Liver (tissue), 9 donors: ENCODE measurements around the gene C17orf78. TPM values are rescaled to one million over a fixed set of nuclear protein-coding genes. Genes with fewer than 3 reads are reported as not detected.

ENCODE experiments used
- DNase-seq: peaks from one replicate; pipeline ENCODE4 v3.0.0-alpha.2; 2017; ENCODE audit warnings: low spot score
- H3K27ac ChIP-seq, 2 donors: one replicate each; pipeline ENCODE4 v1.7.0; 2013; ENCODE audit warnings: inconsistent platforms in 2 of 2, low read length in 2 of 2, control low read depth in 1 of 2, low read depth in 1 of 2, mild to moderate bottlenecking in 1 of 2
- H3K27me3 ChIP-seq, 4 donors: one replicate each; pipeline versions ENCODE4 v1.6.1 to v1.7.0; 2013; ENCODE audit warnings: low read length in 3 of 4, inconsistent platforms in 1 of 4, mild to moderate bottlenecking in 1 of 4, moderate library complexity in 1 of 4; ENCODE audit not compliant: control insufficient read depth in 4 of 4, insufficient read depth in 4 of 4
- H3K36me3 ChIP-seq, 4 donors: one replicate each; pipeline versions ENCODE4 v1.6.1 to v1.7.0; 2013; ENCODE audit warnings: low read length in 3 of 4, mild to moderate bottlenecking in 3 of 4, low read depth in 1 of 4, moderate library complexity in 1 of 4; ENCODE audit not compliant: control insufficient read depth in 4 of 4, insufficient read depth in 3 of 4
- H3K4me1 ChIP-seq, 4 donors: one replicate each; pipeline versions ENCODE4 v1.6.1 to v1.7.0; 2013; ENCODE audit warnings: low read length in 3 of 4, mild to moderate bottlenecking in 3 of 4, moderate library complexity in 1 of 4; ENCODE audit not compliant: control insufficient read depth in 4 of 4, insufficient read depth in 4 of 4
- H3K4me3 ChIP-seq, 3 donors: one replicate each; pipeline versions ENCODE4 v1.6.1 to v1.7.0; 2013; ENCODE audit warnings: low read length in 3 of 3, control low read depth in 1 of 3, low read depth in 1 of 3, mild to moderate bottlenecking in 1 of 3
- H3K9ac ChIP-seq, 2 donors: one replicate each; pipeline ENCODE4 v1.7.0; 2013; ENCODE audit warnings: low read length in 2 of 2, mild to moderate bottlenecking in 2 of 2, moderate library complexity in 2 of 2, control low read depth in 1 of 2, low read depth in 1 of 2
- H3K9me3 ChIP-seq, 4 donors: one replicate each; pipeline versions ENCODE4 v1.6.1 to v1.7.0; 2013; ENCODE audit warnings: low read length in 3 of 4; ENCODE audit not compliant: control insufficient read depth in 4 of 4
- CTCF ChIP-seq: fragments of 150-350 bp; IDR thresholded peaks from 2 replicates; pipeline ENCODE4 v1.5.1; 2017; ENCODE audit warnings: improper control_type of control experiment, low read depth, low read length; ENCODE audit not compliant: missing input control
- FOXA1 ChIP-seq: IDR thresholded peaks from 2 replicates; pipeline ENCODE4 v1.6.1; 2016; ENCODE audit warnings: antibody characterized with exemption
- FOXA2 ChIP-seq: IDR thresholded peaks from 2 replicates; pipeline ENCODE4 v1.6.1; 2016; ENCODE audit warnings: antibody characterized with exemption
- GABPA ChIP-seq, 2 donors: IDR thresholded peaks in 1 of 2; conservative IDR thresholded peaks in 1 of 2; 2 replicates each; pipeline ENCODE4 v1.6.1; 2016; ENCODE audit warnings: antibody characterized with exemption in 2 of 2, mild to moderate bottlenecking in 1 of 2, moderate library complexity in 1 of 2
- HNF4A ChIP-seq, 2 donors: conservative IDR thresholded peaks; 2 replicates each; pipeline ENCODE4 v1.6.1; 2016; ENCODE audit warnings: antibody characterized with exemption in 2 of 2, mild to moderate bottlenecking in 2 of 2
- HNF4G ChIP-seq: IDR thresholded peaks from 2 replicates; pipeline ENCODE4 v1.6.1; 2016; ENCODE audit warnings: antibody characterized with exemption
- JUND ChIP-seq, 2 donors: IDR thresholded peaks; 2 replicates each; pipeline ENCODE4 v1.6.1; 2016; ENCODE audit warnings: antibody characterized with exemption in 2 of 2
- MAX ChIP-seq: IDR thresholded peaks from 2 replicates; pipeline ENCODE4 v1.6.1; 2016; ENCODE audit warnings: antibody characterized with exemption
- NR2F2 ChIP-seq: IDR thresholded peaks from 2 replicates; pipeline ENCODE4 v1.6.1; 2016; ENCODE audit warnings: antibody characterized with exemption
- RAD21 ChIP-seq, 2 donors: IDR thresholded peaks; 2 replicates each; pipeline ENCODE4 v1.6.1; 2016; ENCODE audit warnings: antibody characterized with exemption in 2 of 2, mild to moderate bottlenecking in 2 of 2
- REST ChIP-seq: IDR thresholded peaks from 2 replicates; pipeline ENCODE4 v1.6.1; 2016; ENCODE audit warnings: antibody characterized with exemption, mild to moderate bottlenecking
- RXRA ChIP-seq, 2 donors: IDR thresholded peaks; 2 replicates each; pipeline ENCODE4 v1.6.1; 2017 to 2018; ENCODE audit warnings: antibody characterized with exemption in 2 of 2, mild to moderate bottlenecking in 1 of 2
- TAF1 ChIP-seq: conservative IDR thresholded peaks from 2 replicates; pipeline ENCODE4 v1.6.1; 2016; ENCODE audit warnings: antibody characterized with exemption, mild to moderate bottlenecking
- YY1 ChIP-seq: IDR thresholded peaks from 2 replicates; pipeline ENCODE4 v1.6.1; 2016; ENCODE audit warnings: antibody characterized with exemption, mild to moderate bottlenecking
- ZBTB33 ChIP-seq: IDR thresholded peaks from 2 replicates; pipeline ENCODE4 v1.6.1; 2016; ENCODE audit warnings: antibody characterized with exemption
- WGBS: extraction: QIAGEN DNeasy Blood & Tissue Kit; methylation state at CpG from one replicate; pipeline ENCODE4 v1.1.7; 2013; 5-methylcytosine and 5-hydroxymethylcytosine counted together
- polyA plus RNA-seq, 2 donors: library from polyadenylated mRNA; stranded (reverse) in 1 of 2; unstranded in 1 of 2; fragments of 200-250 nt in 1 of 2; fragments of >200 nt in 1 of 2; fragmentation: Nextera tagmentation in 1 of 2; extraction: Ambion mirVana in 1 of 2; gene quantifications; one replicate each; pipeline versions ENCODE4 v1.2.1 to v1.2.3, GENCODE V29; 2013 to 2015
- total RNA-seq, 2 donors: library from RNA; depleted of rRNA; stranded (reverse); fragments of >200 nt; gene quantifications; one replicate each; pipeline ENCODE4 v1.2.3, GENCODE V29; 2014
- donor health status: healthy.
- donor health status: healthy.
- donor health status: healthy.
- donor health status: healthy.
- donor health status: healthy.

The C17orf78 gene
- total and polyA plus RNA-seq, 4 donors: not detected

- no peak overlapping the region for H3K4me3 ChIP-seq
- no peaks in the 10 kb centered on the region for H3K27me3 ChIP-seq
- H3K4me1 ChIP-seq: no peaks in the 10 kb centered on the region
- no peaks in the 10 kb centered on the region for H3K9me3 ChIP-seq
- no peak for TF ChIP-seq RAD21 (IDR thresholded peaks at IDR 0.05)
- no peak for TF ChIP-seq CTCF
- TF ChIP-seq JUND (IDR thresholded peaks at IDR 0.05): no peak
- no peak for TF ChIP-seq TAF1
- TF ChIP-seq GABPA (IDR thresholded peaks at IDR 0.05 in 1 of 2, conservative IDR thresholded peaks at IDR 0.05 in 1 of 2): no peak
- TF ChIP-seq RXRA (IDR thresholded peaks at IDR 0.05): no peak
- TF ChIP-seq HNF4G: no peak
- no peak for TF ChIP-seq FOXA1
- no peak for TF ChIP-seq REST
- TF ChIP-seq NR2F2: no peak
- TF ChIP-seq YY1: no peak
- TF ChIP-seq ZBTB33: no peak
- TF ChIP-seq MAX: no peak
- DNase-seq: no peak
- H3K9ac ChIP-seq: no peak overlapping the region
- peaks cover 0 to 12% (median 4%) of the 10 kb centered on the region in 4 donors for H3K36me3 ChIP-seq
- 80% methylated on average over 3 of the region's 3 CpGs for WGBS
- H3K27ac ChIP-seq: no peak overlapping the region
These were observed 36.5 kb upstream of the C17orf78 start for GRCh38 chr17:37339321-37339720.

GRCh38 chr17:37340804-37341203 is 35.0 kb upstream of the C17orf78 start:
- Histone ChIP-seq H3K27me3 (no peaks in the 10 kb centered on the region), H3K27ac (no peak overlapping the region), H3K4me3 (no peak overlapping the region), H3K4me1 (no peaks in the 10 kb centered on the region), H3K9ac (no peak overlapping the region), H3K36me3 (peaks cover 0 to 12% (median 5%) of the 10 kb centered on the region in 4 donors), H3K9me3 (no peaks in the 10 kb centered on the region)
- TF ChIP-seq FOXA2 (no peak), HNF4A (conservative IDR thresholded peaks at IDR 0.05) (no peak), MAX (no peak), FOXA1 (no peak), YY1 (no peak), GABPA (IDR thresholded peaks at IDR 0.05 in 1 of 2, conservative IDR thresholded peaks at IDR 0.05 in 1 of 2) (no peak)
- 80% methylated on average over 2 of the region's 2 CpGs for WGBS
- no peak for DNase-seq
